Sigmoid colon (tissue), 7 donors: ENCODE measurements around the gene JAKMIP3. TPM values are rescaled to one million over a fixed set of nuclear protein-coding genes. Genes with fewer than 3 reads are reported as not detected.
"Not testable (repeated sequence)": the region's sequence is repeated elsewhere in the genome, so short reads cannot be mapped to it uniquely, and the experiment has no call there.

Experiments
- DNase-seq: peaks from one replicate; pipeline ENCODE4 v3.0.0-alpha.2; 2019
- H3K27ac ChIP-seq, 4 donors: fragments of 200-600 bp; sonication (generic); one replicate each; pipeline ENCODE4 v1.5.1; 2016 to 2019; ENCODE audit warnings: mild to moderate bottlenecking in 1 of 4
- H3K27me3 ChIP-seq, 3 donors: fragments of 200-600 bp; sonication (generic); one replicate each; pipeline ENCODE4 v1.5.1; 2019; ENCODE audit warnings: mild to moderate bottlenecking in 1 of 3
- H3K36me3 ChIP-seq, 4 donors: fragments of 200-600 bp; sonication (generic); one replicate each; pipeline ENCODE4 v1.5.1; 2016 to 2019
- H3K4me1 ChIP-seq, 4 donors: fragments of 200-600 bp; sonication (generic); one replicate each; pipeline ENCODE4 v1.5.1; 2017 to 2019
- H3K4me3 ChIP-seq, 4 donors: fragments of 200-600 bp; sonication (generic); one replicate each; pipeline ENCODE4 v1.5.1; 2017 to 2019; ENCODE audit warnings: mild to moderate bottlenecking in 2 of 4, moderate library complexity in 1 of 4
- H3K9me3 ChIP-seq, 4 donors: fragments of 200-600 bp in 3 of 4; sonication (generic) in 3 of 4; one replicate each; pipeline versions ENCODE4 v1.5.1 to v1.6.1; 2013 to 2019
- CTCF ChIP-seq, 4 experiments: fragments of 450-650 bp in 3 of 4; fragments of 200-600 bp in 1 of 4; IDR thresholded peaks; one replicate each; pipeline ENCODE4 v1.5.1; 2016 to 2019; ENCODE audit warnings: antibody characterized with exemption in 4 of 4, mild to moderate bottlenecking in 3 of 4, moderate library complexity in 2 of 4
- EP300 ChIP-seq, 4 donors: sonication (generic); formaldehyde crosslinking; IDR thresholded peaks; one replicate each; pipeline ENCODE4 v1.6.1; 2017; ENCODE audit warnings: antibody characterized with exemption in 4 of 4
- POLR2A ChIP-seq, 2 donors: fragments of 450-650 bp; IDR thresholded peaks; one replicate each; pipeline ENCODE4 v1.6.1; 2016; ENCODE audit warnings: antibody characterized with exemption in 2 of 2, mild to moderate bottlenecking in 2 of 2, moderate library complexity in 2 of 2
- POLR2AphosphoS5 ChIP-seq, 4 donors: sonication (generic); formaldehyde crosslinking; IDR thresholded peaks; one replicate each; pipeline ENCODE4 v1.6.1; 2017; ENCODE audit warnings: antibody characterized with exemption in 4 of 4
- WGBS, 2 donors: extraction: QIAGEN DNeasy Blood & Tissue Kit; methylation state at CpG; one replicate each; pipeline ENCODE4 v1.1.7; 2013; 5-methylcytosine and 5-hydroxymethylcytosine counted together
- intact Hi-C: fragments of 100-400 bp; cut with DNase I; formaldehyde crosslinking; loops from one replicate; pipeline ENCODE4 v1.15.1; 2023
- polyA plus RNA-seq, 3 donors: library from polyadenylated mRNA; stranded (reverse); fragments of 200-250 nt; gene quantifications; one replicate each; pipeline ENCODE4 v1.2.3, GENCODE V29; 2013
- total RNA-seq, 4 donors: library from RNA; depleted of rRNA; stranded (reverse); fragments of >200 nt; gene quantifications; one replicate each; pipeline ENCODE4 v1.1.0, GENCODE V29; 2016
- donor health status: healthy with polysubstance abuse.
- donor health status: Bipolar disorder and iron deficiency.
- donor health status: healthy.

The JAKMIP3 gene
- total and polyA plus RNA-seq, 7 donors: 0.22 to 3.0 (median 0.71) TPM; not detected in 2

- H3K9me3 ChIP-seq: no peaks in the 10 kb centered on the region
- DNase-seq: no peak
- H3K4me3 ChIP-seq: no peak overlapping the region
- no peaks in the 10 kb centered on the region for H3K36me3 ChIP-seq
- no peaks in the 10 kb centered on the region for H3K4me1 ChIP-seq
- TF ChIP-seq POLR2AphosphoS5 (IDR thresholded peaks at IDR 0.05): no peak
- no peak for TF ChIP-seq POLR2A (IDR thresholded peaks at IDR 0.05)
- no peak for TF ChIP-seq EP300 (IDR thresholded peaks at IDR 0.05)
- TF ChIP-seq CTCF (IDR thresholded peaks at IDR 0.05): no peak
- WGBS, 2 donors: 90 to 92% methylated on average over 19 of the region's 19 CpGs
- intact Hi-C loops: no loop called here
- no peaks in the 10 kb centered on the region for H3K27me3 ChIP-seq
- H3K27ac ChIP-seq: no peak overlapping the region
These were observed 10.9 kb downstream of the JAKMIP3 start for GRCh38 chr10:132076578-132077081.

- no peaks in the 10 kb centered on the region for H3K9me3 ChIP-seq
- no peak overlapping the region for H3K4me3 ChIP-seq
- no peaks in the 10 kb centered on the region for H3K27me3 ChIP-seq
- no peaks in the 10 kb centered on the region for H3K4me1 ChIP-seq
- DNase-seq: no peak
- 70 to 75% methylated on average over 9 of the region's 9 CpGs for WGBS, 2 donors
- H3K36me3 ChIP-seq: no peaks in the 10 kb centered on the region
- TF ChIP-seq POLR2AphosphoS5 (IDR thresholded peaks at IDR 0.05): no peak
- no peak for TF ChIP-seq POLR2A (IDR thresholded peaks at IDR 0.05)
- no peak for TF ChIP-seq CTCF (IDR thresholded peaks at IDR 0.05)
- TF ChIP-seq EP300 (IDR thresholded peaks at IDR 0.05): no peak
- intact Hi-C loops: no loop called here
- H3K27ac ChIP-seq: no peak overlapping the region
These were observed 11.3 kb downstream of the JAKMIP3 start for GRCh38 chr10:132077091-132077490.

GRCh38 chr10:132078746-132079345, 13.1 kb downstream of the JAKMIP3 start:
- DNase-seq: no peak
- WGBS, 2 donors: 72 to 80% methylated on average over 30 of the region's 30 CpGs

GRCh38 chr10:132084384-132084783, 18.6 kb downstream of the JAKMIP3 start:
- H3K9me3 ChIP-seq, H3K4me1 ChIP-seq, H3K27me3 ChIP-seq, DNase-seq, H3K4me3 ChIP-seq, intact Hi-C loops, H3K27ac ChIP-seq, H3K36me3 ChIP-seq: not testable (repeated sequence)
- WGBS, 2 donors: 64 to 82% methylated on average over 2 of the region's 2 CpGs

More at GRCh38 chr10:132078746-132079345, 13.1 kb downstream of the JAKMIP3 start:
- no peaks in the 10 kb centered on the region for H3K9me3 ChIP-seq
- H3K36me3 ChIP-seq: no peaks in the 10 kb centered on the region
- no peak overlapping the region for H3K27ac ChIP-seq
- H3K27me3 ChIP-seq: no peaks in the 10 kb centered on the region
- intact Hi-C loops: no loop called here
- H3K4me3 ChIP-seq: no peak overlapping the region
- TF ChIP-seq POLR2A (IDR thresholded peaks at IDR 0.05): no peak
- no peak for TF ChIP-seq POLR2AphosphoS5 (IDR thresholded peaks at IDR 0.05)
- TF ChIP-seq CTCF (IDR thresholded peaks at IDR 0.05): no peak
- TF ChIP-seq EP300 (IDR thresholded peaks at IDR 0.05): no peak
- H3K4me1 ChIP-seq: no peaks in the 10 kb centered on the region

GRCh38 chr10:132093236-132093635, 27.5 kb downstream of the JAKMIP3 start:
- H3K36me3 ChIP-seq, intact Hi-C loops, H3K9me3 ChIP-seq, H3K27ac ChIP-seq, DNase-seq, H3K4me3 ChIP-seq, H3K27me3 ChIP-seq, H3K4me1 ChIP-seq: not testable (repeated sequence)
- 89 to 91% methylated on average over 10 of the region's 10 CpGs for WGBS, 2 donors
